ENCODE measurements around the gene MAP2.

MAP2 gene

GRCh38 chr2:209387389-209387788 is 36.5 kb upstream of the MAP2 start:
- no peak for DNase-seq (ENCODE audit: low read depth)
- H3K4me3 ChIP-seq (ENCODE audit: control insufficient read depth, low read depth, low read length) = no peak overlapping the region
- TF ChIP-seq CTCF (IDR thresholded peaks at IDR 0.05; ENCODE audit: control insufficient read depth, insufficient read depth, low read depth, low read length, missing control alignments) = no peak

- H3K4me3 ChIP-seq (ENCODE audit: control insufficient read depth, low read depth, low read length) = no peak overlapping the region
Observed at GRCh38 chr2:209388446-209389037, 35.3 kb upstream of the MAP2 start.

GRCh38 chr2:209389171-209389618 is 34.7 kb upstream of the MAP2 start:
- DNase-seq (ENCODE audit: low read depth) = no peak
- no peak overlapping the region for H3K4me3 ChIP-seq (ENCODE audit: control insufficient read depth, low read depth, low read length)
- TF ChIP-seq CTCF (IDR thresholded peaks at IDR 0.05; ENCODE audit: control insufficient read depth, insufficient read depth, low read depth, low read length, missing control alignments) = no peak

More at GRCh38 chr2:209388446-209389037, 35.3 kb upstream of the MAP2 start:
- DNase-seq (ENCODE audit: low read depth) = no peak
- TF ChIP-seq CTCF (IDR thresholded peaks at IDR 0.05; ENCODE audit: control insufficient read depth, insufficient read depth, low read depth, low read length, missing control alignments) = no peak

- no peak for TF ChIP-seq CTCF (IDR thresholded peaks at IDR 0.05; ENCODE audit: control insufficient read depth, insufficient read depth, low read depth, low read length, missing control alignments)
- no peak for DNase-seq (ENCODE audit: low read depth)
Observed at GRCh38 chr2:209390839-209391238, 33.0 kb upstream of the MAP2 start.

GRCh38 chr2:209391776-209392401 is 32.0 kb upstream of the MAP2 start:
- DNase-seq (ENCODE audit: low read depth) = no peak
- no peak for TF ChIP-seq CTCF (IDR thresholded peaks at IDR 0.05; ENCODE audit: control insufficient read depth, insufficient read depth, low read depth, low read length, missing control alignments)
- H3K4me3 ChIP-seq (ENCODE audit: control insufficient read depth, low read depth, low read length) = no peak overlapping the region

More at GRCh38 chr2:209390839-209391238, 33.0 kb upstream of the MAP2 start:
- no peak overlapping the region for H3K4me3 ChIP-seq (ENCODE audit: control insufficient read depth, low read depth, low read length)

GRCh38 chr2:209395229-209395628 is 28.6 kb upstream of the MAP2 start:
- no peak for TF ChIP-seq CTCF (IDR thresholded peaks at IDR 0.05; ENCODE audit: control insufficient read depth, insufficient read depth, low read depth, low read length, missing control alignments)

More at GRCh38 chr2:209395229-209395628, 28.6 kb upstream of the MAP2 start:
- DNase-seq (ENCODE audit: low read depth) = no peak
- H3K4me3 ChIP-seq (ENCODE audit: control insufficient read depth, low read depth, low read length) = no peak overlapping the region
